NT2/D1 (cell line): ENCODE measurements around the gene NCAPD3.

Experiments
- SUZ12 ChIP-seq: IDR thresholded peaks from 2 replicates; pipeline ENCODE4 v1.6.1; 2011; ENCODE audit not compliant: insufficient read length, insufficient read depth; ENCODE audit errors: extremely low read depth
- YY1 ChIP-seq: IDR thresholded peaks from 2 replicates; pipeline ENCODE4 v1.6.1; 2011; ENCODE audit not compliant: insufficient read length, insufficient read depth
- ZNF274 ChIP-seq: IDR thresholded peaks from 2 replicates; pipeline ENCODE4 v1.6.1; 2011; ENCODE audit warnings: mild to moderate bottlenecking, low read depth, low read length

DNA sequence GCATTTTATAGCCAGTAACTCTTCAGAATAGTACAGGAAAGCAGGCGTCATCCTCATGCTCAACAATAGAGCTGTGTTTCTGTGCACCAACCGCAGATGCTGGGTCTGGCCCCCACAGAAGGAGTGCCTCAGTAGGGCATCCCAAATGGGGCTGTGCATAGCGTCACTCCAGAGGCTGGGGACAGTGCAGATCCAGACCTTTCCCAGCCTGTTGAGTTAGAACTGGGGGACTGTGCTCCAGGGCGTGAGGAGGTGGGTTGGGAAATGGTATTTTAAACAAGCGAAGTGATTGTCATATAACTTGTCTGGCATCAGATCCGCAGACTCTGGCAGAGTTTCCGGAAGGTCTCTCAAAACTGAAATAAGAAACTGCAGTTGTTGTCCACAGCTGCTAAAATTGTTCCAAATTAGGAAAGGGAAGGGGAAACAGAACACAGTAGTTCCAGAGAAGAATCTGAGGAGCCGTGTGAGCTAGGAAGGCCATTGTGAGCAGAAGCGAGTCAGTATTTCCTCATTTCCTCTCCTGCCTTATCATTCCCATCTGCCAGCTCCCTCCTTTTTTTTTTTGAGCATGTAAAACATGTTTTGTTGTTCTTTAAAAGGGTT lies 102.7 kb downstream of the NCAPD3 start:
- TF ChIP-seq ZNF274 = no peak
- no peak for TF ChIP-seq YY1
- TF ChIP-seq SUZ12 = no peak
